ENCODE data around the gene ATAD3A.
A peak's percentile ranks its signal among the peaks of the same experiment; 100 is the strongest.
"Not testable (repeated sequence)": the region's sequence is repeated elsewhere in the genome, so short reads cannot be mapped to it uniquely, and the experiment has no call there.

Gene ATAD3A

DNA sequence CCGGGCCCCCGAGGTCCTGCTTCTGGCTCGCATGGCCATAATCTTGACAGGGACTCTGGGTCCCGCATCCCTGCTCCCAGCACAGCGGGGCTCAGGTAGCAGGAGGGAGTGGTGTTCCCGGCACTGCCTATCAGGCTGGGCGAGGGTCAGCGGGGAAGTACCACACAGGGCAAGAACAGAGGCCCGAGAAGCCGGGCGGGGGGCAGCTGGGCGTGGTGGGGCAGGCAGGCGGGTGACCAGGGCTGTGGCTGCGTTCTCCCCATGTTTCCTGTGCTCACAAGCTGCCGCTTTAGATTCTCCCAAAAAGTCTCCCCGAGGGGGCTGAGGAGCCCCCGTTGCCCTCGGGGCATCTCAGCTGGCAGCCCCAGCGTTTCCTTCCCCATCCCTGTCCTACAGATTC lies 22.1 kb upstream of the ATAD3A start:
- no peak for DNase-seq (ENCODE audit: low spot score)

DNA sequence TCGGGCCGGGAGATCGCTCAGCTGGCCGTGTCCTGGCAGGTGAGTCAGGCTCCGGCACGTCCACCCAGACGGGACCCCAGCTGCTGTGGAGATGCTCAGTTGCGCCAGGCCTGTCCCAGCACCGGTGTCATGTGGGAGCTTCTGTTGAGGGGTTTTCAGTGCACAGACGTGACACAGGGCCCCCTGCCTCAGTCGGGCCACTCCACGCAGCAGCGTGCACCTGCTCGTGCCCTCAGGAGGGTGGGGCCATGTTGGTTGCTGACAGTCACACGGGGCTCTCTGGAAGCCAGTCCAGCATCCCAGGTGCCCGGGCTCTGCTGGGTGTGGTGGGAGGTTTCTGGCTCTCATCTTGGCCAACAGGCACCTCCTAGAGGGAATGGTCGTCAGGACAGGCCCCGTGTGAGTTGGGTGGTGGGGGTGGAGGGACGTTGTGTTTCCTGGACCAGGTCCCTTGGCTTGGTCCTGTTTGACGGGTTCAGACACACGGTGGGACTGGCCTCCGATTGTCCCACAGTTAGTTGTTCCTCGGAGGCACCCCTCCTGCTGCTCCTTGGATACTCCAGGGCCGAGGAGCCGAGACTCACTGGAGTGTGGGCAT lies 21.2 kb upstream of the ATAD3A start:
- DNase-seq (ENCODE audit: low spot score) = no peak

DNA sequence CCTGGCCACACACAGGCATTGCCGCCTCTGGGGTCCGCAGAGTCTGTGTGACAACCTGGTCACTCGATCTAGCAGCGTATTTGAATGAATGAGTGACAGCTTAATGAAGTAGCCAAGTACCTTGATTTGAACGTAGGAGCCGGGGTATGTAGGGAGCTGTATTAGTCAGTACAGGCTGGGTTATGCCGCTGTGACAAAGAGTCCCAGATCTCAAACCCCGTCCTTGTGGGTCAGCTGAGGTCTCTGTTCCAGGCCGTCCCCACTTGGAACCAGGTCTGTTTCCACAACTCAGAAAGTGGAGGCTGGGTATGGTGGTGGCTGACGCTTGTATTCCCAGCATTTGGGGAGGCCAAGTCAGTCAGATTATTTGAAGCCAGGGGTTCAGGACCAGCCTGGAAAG lies 20.4 kb upstream of the ATAD3A start:
- no peak for DNase-seq (ENCODE audit: low spot score)

DNA sequence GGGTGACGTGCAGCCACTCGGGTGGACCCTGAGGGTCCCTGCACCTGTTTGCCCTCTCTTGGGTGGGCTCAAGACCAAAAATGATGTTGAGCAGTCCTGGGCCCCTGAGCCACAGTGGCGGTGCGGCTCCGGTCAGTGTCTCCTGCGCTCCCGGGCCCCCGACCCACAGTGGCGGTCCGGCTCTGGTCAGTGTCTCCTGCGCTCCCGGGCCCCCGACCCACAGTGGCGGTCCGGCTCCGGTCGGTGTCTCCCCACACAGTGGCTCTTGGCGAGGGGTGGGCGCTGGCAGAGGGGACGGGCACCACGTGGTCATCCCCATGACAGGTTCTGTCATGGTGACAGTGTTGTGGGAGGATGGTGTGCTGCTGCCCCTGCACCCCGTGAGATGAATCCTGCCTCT lies 17.7 kb upstream of the ATAD3A start:
- not testable (repeated sequence) for DNase-seq (ENCODE audit: low spot score)

DNA sequence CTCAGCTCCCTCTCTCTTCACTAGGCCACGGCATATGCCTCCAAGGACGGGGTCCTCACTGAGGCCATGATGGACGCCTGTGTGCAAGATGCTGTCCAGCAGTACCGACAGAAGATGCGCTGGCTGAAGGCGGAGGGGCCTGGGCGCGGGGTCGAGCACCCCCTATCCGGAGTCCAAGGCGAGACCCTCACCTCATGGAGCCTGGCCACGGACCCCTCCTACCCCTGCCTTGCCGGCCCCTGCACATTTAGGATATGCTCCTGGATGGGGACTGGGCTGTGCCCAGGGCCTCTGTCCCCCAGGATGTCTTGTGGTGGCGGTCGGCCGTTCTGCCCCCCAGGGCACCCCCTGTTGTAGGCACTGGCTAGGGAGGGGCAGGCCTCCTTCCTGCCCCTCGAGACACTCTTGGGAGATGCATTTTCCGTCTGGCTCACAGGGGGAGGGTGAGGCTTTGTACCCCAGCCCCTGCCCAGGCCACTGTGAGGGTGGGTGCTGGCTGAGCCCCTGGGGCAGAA lies 16.4 kb upstream of the ATAD3A start:
- not testable (repeated sequence) for DNase-seq (ENCODE audit: low spot score)

DNA sequence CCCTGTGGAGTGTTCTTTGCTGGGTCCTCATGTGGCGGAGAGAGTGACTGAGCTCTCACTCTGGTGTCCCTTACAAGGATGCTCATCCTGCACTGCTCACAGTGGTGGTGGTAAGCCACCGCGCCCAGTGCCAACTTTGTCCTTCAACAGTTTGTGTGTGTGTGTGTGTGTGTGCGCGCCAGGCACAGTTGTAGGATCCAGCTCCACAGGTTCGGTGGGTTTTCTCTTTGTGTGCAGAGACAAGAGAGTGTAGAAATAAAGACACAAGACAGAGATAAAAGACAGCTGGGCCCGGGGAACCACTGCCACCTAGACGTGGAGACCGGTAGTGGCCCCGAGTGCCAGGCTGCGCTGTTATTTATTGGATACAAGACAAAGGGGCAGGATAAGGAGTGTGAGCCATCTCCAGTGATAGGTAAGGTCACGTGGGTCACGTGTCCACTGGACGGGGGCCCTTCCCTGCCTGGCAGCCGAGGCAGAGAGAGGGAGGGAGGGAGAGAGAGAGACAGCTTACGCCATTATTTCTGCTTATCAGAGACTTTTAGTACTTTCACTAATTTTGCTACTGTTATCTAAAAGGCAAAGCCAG lies 7.1 kb upstream of the ATAD3A start:
- peak; percentile 84 for DNase-seq (ENCODE audit: low spot score)

DNA sequence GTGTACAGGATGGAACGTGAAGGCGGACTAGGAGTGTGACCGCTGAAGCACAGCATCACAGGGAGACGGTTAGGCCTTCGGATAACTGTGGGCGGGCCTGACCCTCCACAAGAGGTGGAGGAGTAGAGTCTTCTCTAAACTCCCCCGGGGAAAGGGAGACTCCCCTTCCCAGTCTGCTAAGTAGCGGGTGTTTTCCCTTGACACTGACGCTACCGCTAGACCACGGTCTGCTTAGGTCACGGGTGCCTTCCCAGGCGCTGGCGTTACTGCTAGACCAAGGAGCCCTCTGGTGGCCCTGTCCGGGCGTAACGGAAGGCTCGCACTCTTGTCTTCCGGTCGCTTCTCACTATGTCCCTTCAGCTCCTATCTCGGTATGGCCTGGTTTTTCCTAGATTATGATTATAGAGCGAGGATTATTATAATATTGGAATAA lies 6.6 kb upstream of the ATAD3A start:
- DNase-seq (ENCODE audit: low spot score) = peak; percentile 53

DNA sequence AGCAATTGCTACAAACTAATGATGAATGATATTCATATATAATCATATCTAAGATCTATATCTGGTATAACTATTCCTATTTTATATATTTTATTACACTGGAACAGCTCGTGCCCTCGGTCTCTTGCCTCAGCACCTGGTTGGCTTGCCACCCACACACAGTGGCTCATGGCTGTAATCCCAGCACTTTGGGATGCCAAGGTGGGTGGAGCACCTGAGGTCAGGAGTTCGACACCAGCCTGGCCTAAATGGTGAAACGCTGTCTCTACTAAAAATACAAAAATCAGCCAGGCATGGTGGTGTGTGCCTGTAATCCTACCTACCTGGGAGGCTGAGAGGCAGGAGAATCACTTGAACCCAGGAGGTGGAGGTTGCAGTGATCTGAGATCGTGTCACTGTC lies 6.2 kb upstream of the ATAD3A start:
- not testable (repeated sequence) for DNase-seq (ENCODE audit: low spot score)

DNA sequence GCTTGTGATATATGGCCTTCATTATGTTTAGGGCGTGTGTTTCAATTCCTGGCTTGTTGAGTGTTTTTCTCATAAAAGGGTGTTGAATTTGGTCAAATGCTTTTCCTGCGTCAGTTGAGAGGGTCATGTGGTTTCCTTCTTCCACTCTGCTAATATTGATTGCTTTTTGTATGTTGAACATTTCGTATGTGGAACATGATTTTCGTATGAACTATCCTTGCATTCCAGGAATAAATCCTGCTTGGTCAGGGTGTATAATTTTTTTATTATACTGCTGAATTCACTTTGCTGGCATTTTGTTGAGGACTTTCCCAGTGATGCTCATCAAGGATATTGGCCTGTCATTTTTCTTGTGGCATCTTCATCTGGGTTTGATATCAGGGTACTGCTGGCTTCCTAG lies 4.7 kb upstream of the ATAD3A start:
- no peak for DNase-seq (ENCODE audit: low spot score)

DNA sequence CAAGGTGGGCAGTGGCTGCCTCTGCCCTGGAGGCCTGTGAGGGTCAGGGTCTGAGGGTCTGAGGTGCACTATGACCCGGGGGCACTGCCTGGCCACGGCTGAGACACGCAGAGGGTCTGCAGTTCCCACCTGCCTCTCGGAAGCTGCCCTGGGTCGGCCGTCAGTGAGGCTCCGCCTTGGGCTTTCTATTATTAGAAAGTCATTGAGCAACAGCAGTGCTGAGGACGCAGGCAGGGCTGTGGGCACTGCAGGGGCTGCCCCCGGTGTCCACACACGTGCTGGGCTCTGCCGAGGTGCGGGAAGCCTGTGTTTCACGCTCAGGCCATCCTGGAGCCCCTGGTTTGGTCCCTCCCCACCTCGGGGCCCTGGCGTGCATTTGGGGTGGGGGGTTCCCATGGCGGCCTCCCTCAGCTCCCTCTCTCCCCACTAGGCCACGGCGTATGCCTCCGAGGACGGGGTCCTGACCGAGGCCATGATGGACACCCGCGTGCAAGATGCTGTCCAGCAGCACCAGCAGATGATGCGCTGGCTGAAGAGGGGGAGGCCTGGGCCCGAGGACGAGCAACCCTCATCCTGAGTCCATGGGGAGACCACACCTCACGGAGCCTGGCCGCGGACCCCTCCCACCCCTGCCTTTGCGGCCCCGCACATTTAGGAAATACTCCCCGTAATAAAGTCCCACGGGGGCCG lies 3.0 kb upstream of the ATAD3A start:
- DNase-seq (ENCODE audit: low spot score) = not testable (repeated sequence)

DNA sequence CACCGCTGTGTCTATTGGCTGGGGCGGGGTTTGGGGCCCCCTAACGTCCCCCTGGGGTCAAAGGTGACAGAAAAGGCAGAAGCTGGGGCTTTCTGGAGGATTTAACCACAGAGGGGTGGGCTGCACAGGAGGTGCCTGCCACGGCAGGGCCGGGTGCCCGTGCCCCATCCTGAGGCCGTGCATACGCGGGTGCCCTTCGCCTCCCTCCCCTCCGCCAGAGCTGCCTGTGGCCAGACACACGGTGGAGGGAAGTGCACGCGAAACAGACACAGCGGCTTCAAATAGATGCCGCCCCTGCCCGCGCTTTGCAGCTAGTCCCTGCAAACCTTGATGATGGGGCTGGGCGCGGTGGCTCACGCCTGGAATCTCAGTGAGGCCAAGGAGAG lies 2.5 kb upstream of the ATAD3A start:
- DNase-seq (ENCODE audit: low spot score) = not testable (repeated sequence)

DNA sequence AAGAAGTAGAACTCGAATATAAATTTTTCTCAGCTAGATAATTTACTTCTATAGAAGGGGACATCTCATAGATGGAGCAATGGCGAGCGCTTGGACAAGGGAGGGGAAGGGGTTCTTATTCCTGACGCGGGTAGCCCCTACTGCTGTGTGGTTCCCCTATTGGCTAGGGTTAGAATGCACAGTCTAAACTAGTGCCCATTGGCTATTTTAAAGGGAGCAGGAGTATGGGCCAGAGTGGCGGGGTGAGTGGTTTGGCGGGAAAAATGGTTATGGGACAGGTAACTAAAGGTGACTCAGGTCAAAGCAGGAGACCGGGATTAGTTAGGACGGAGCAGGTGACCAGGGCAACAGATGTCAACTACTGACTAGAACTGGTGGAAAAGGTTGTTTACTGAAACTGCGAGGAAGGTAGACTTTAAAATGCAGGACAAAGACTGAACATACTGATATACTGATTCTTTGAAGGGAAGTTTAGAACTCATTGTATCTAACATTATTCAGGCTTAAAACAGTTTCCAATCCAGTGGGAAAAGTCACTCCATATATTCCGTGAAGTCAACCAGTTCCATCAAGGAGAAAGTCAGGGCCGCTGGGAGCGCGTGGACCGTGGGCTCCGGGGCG lies 940 bp upstream of the ATAD3A start:
- peak; percentile 20 for DNase-seq (ENCODE audit: low spot score)

DNA sequence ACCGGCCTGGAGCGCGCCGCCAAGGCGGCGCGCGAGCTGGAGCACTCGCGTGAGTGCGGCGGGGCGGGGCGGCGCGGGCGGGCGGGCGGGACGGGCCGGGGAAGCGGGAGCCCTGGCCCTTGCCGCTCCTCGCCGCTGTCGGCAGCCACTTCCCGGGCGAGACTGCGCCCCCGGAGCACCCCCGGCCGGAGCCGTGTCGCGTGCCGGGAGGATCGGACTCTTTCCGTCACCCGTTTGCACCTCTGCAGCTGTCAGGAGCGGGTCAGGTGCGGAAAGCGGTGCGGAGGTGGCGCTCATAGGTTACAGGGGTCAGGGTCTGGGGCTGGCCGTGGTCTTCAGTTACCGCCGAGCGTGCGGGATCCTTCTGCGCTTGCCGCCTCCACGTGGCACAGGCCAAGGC lies 463 bp downstream of the ATAD3A start:
- not testable (repeated sequence) for DNase-seq (ENCODE audit: low spot score)

DNA sequence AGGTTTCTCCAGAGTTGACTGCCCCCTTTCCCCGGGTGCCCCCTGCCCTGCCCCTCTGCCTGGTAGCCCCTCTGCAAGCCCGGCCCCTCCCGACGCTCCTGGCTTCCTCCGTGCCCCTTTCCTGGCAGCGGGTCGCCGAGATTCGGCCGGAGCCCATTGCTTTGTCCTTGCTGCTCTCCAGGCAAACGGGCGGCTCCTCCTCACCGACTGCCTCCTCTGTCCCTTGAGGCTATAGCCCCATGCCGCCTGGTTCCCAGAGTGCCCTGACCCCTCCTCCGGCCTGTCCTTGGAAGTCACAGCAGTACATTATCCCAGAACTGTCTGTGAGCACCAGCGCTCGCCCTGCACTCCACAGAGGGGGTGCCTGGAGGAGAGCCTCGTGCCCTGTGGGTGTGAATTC lies 1.7 kb downstream of the ATAD3A start:
- DNase-seq (ENCODE audit: low spot score) = not testable (repeated sequence)

GRCh38 chr1:1514376-1514775 lies 2.4 kb downstream of the ATAD3A start:
- not testable (repeated sequence) for DNase-seq (ENCODE audit: low spot score)

GRCh38 chr1:1516923-1517322 lies 5.0 kb downstream of the ATAD3A start:
- not testable (repeated sequence) for DNase-seq (ENCODE audit: low spot score)

- no peak for DNase-seq (ENCODE audit: low spot score)
Observed at GRCh38 chr1:1517973-1518620, 6.1 kb downstream of the ATAD3A start.

GRCh38 chr1:1518621-1519007 lies 6.7 kb downstream of the ATAD3A start:
- not testable (repeated sequence) for DNase-seq (ENCODE audit: low spot score)

DNA sequence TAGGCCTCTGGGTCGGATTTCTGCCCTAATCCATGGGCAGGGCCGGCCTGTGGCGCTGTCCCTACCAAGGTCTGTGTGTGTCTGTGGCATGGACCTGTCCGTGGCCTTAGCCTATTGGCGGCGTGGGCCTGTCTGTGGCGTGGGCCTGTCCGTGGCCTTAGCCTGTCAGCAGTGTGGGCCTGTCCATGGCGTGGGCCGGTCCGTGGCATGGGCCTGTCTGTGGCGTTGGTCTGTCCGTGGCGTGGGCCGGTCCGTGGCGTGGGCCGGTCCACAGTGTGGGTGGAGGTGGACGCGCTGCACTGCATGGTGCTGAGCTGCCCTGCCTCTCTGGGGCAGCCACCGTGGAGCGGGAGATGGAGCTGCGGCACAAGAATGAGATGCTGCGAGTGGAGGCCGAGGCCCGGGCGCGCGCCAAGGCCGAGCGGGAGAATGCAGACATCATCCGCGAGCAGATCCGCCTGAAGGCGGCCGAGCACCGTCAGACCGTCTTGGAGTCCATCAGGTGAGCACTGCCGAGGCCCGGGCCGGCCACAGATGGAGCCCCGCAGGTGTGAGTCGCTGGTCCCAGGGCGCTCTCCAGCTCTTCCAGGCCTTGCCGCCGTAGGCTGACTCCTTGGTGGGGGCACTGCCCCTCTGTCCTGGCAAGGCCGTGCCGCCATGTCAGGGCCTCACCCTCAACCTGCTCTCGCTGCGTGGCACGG lies 8.0 kb downstream of the ATAD3A start:
- DNase-seq (ENCODE audit: low spot score) = not testable (repeated sequence)

DNA sequence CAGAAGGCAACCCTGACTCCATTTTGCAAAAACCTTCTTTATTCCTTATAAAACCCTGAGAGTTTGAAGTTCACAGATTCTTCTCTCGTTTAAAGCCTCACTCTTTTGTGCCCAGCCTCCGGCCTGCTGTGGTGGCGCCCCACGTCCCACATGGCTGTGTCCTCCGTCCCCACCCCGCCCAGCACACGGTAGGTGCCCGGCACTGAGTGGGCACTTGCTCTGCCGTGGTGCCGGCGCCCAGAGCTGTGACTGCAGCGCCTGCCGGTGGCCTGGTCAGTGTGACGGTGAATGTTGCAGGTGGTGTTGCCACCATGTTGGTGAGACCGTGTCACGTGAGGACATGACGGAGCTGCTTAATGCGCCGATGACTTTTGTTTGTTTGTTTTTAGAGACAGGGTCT lies 9.4 kb downstream of the ATAD3A start:
- DNase-seq (ENCODE audit: low spot score) = no peak

- DNase-seq (ENCODE audit: low spot score) = not testable (repeated sequence)
Observed at GRCh38 chr1:1522536-1522935, 10.6 kb downstream of the ATAD3A start.

- DNase-seq (ENCODE audit: low spot score) = not testable (repeated sequence)
Observed at GRCh38 chr1:1523226-1523625, 11.3 kb downstream of the ATAD3A start.

Measured in cerebellar cortex (tissue), 1 donor.